NOMO-1 treated with dmso at 0.1 percent for 144 hours (cell line): ENCODE measurements around the gene SIRT3.
"Not testable (repeated sequence)": the region's sequence is repeated elsewhere in the genome, so short reads cannot be mapped to it uniquely, and the experiment has no call there.

Source experiments
- DNase-seq: peaks from one replicate; lab custom pipeline; 2025; ENCODE audit not compliant: unreplicated experiment; lab: John Stamatoyannopoulos, UW

SIRT3 gene

GRCh38 chr11:204587-205109, 31.5 kb downstream of the SIRT3 start:
- DNase-seq: no peak

- no peak for DNase-seq
Observed at GRCh38 chr11:203945-204586, 32.1 kb downstream of the SIRT3 start.

- no peak for DNase-seq
Observed at GRCh38 chr11:203056-203944, 32.8 kb downstream of the SIRT3 start.

GRCh38 chr11:202490-202889, 33.7 kb downstream of the SIRT3 start:
- no peak for DNase-seq

GRCh38 chr11:201966-202365, 34.2 kb downstream of the SIRT3 start:
- DNase-seq: no peak

GRCh38 chr11:200224-201003, 35.7 kb downstream of the SIRT3 start:
- DNase-seq: no peak

- DNase-seq: no peak
Observed at GRCh38 chr11:199782-200181, 36.4 kb downstream of the SIRT3 start.

GRCh38 chr11:199004-199581, 37.0 kb downstream of the SIRT3 start:
- no peak for DNase-seq

- no peak for DNase-seq
Observed at GRCh38 chr11:198236-198806, 37.8 kb downstream of the SIRT3 start.

- no peak for DNase-seq
Observed at GRCh38 chr11:197741-198235, 38.4 kb downstream of the SIRT3 start.

- DNase-seq: no peak
Observed at GRCh38 chr11:196786-197731, 39.1 kb downstream of the SIRT3 start.

GRCh38 chr11:193481-193880, 42.7 kb downstream of the SIRT3 start:
- DNase-seq: not testable (repeated sequence)

- not testable (repeated sequence) for DNase-seq
Observed at GRCh38 chr11:192674-193128, 43.4 kb downstream of the SIRT3 start, which contains the start of gene SCGB1C1. Gene SCGB1C1 (plus strand): TSS chr11:193078. CDS start chr11:193100, 22 bp downstream.

- not testable (repeated sequence) for DNase-seq
Observed at GRCh38 chr11:191490-192478, 44.4 kb downstream of the SIRT3 start.

- not testable (repeated sequence) for DNase-seq
Observed at GRCh38 chr11:190546-190945, 45.6 kb downstream of the SIRT3 start.

- not testable (repeated sequence) for DNase-seq
Observed at GRCh38 chr11:189843-190311, 46.3 kb downstream of the SIRT3 start.

GRCh38 chr11:189200-189783, 46.9 kb downstream of the SIRT3 start:
- DNase-seq: not testable (repeated sequence)
